ENCODE results near the gene GRIA4. TPM values are rescaled to one million over a fixed set of nuclear protein-coding genes. Genes with fewer than 3 reads are reported as not detected.

GRIA4 gene
- polyA plus RNA-seq, 1 donor from 2014 or later = 6.3 TPM

DNA sequence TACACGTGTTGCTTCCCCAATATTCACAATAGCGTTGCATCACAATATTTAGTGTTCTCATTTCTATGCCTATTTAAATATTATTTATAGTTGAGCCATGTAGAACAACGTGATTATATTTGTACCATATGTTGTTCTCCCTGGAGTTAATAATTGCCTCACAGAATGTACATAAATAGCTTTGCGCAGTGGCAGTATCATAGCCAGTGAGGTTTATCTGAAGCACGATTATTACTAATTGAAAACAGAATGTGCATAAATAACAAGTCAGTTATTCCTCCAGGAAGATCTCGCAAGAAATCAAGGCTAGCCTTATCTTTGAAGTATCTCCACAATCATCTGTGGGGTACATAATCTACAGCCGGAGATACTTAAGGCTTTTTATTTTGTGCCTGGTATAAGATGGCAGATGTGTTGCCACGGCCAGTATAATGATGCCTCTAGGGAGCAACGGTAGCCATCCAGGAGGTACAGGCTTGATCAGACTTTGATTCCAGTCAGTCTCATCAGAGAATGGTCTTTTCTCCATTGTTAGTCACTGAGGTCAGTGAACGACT is 214.7 kb downstream of the GRIA4 start:
- H3K4me3 ChIP-seq (ENCODE audit: low read length) = no peak overlapping the region
- H3K9me2 ChIP-seq (ENCODE audit: insufficient read depth, low read length) = no peaks in the 10 kb centered on the region
- no peaks in the 10 kb centered on the region for H3F3A ChIP-seq (ENCODE audit: insufficient read depth, low read length, poor library complexity, severe bottlenecking)
- H3K9me3 ChIP-seq (ENCODE audit: low read length) = no peaks in the 10 kb centered on the region
- H3K4me2 ChIP-seq (ENCODE audit: low read length) = no peak overlapping the region
- no peak overlapping the region for H3K27ac ChIP-seq (ENCODE audit: low read length)
- no peak overlapping the region for H2AFZ ChIP-seq (ENCODE audit: low read depth, low read length)
- no peaks in the 10 kb centered on the region for H3K79me2 ChIP-seq (replicated peaks; ENCODE audit: insufficient read depth, low read length)
- H3K9ac ChIP-seq (ENCODE audit: low read length) = no peak overlapping the region
- no peaks in the 10 kb centered on the region for H3K36me3 ChIP-seq (ENCODE audit: insufficient read depth, low read length)
- TF ChIP-seq, protein P1, sequence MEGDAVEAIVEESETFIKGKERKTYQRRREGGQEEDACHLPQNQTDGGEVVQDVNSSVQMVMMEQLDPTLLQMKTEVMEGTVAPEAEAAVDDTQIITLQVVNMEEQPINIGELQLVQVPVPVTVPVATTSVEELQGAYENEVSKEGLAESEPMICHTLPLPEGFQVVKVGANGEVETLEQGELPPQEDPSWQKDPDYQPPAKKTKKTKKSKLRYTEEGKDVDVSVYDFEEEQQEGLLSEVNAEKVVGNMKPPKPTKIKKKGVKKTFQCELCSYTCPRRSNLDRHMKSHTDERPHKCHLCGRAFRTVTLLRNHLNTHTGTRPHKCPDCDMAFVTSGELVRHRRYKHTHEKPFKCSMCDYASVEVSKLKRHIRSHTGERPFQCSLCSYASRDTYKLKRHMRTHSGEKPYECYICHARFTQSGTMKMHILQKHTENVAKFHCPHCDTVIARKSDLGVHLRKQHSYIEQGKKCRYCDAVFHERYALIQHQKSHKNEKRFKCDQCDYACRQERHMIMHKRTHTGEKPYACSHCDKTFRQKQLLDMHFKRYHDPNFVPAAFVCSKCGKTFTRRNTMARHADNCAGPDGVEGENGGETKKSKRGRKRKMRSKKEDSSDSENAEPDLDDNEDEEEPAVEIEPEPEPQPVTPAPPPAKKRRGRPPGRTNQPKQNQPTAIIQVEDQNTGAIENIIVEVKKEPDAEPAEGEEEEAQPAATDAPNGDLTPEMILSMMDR (IDR thresholded peaks at IDR 0.05; ENCODE audit: poor library complexity, severe bottlenecking) = no peak
- no peak for TF ChIP-seq EZH2 (IDR thresholded peaks at IDR 0.05; ENCODE audit: borderline replicate concordance, insufficient read depth, low read length, poor library complexity, severe bottlenecking)
- no peak for TF ChIP-seq EP300 (conservative IDR thresholded peaks at IDR 0.05; ENCODE audit: poor library complexity, severe bottlenecking)
- H4K20me1 ChIP-seq (ENCODE audit: insufficient read depth) = no peaks in the 10 kb centered on the region
- H3K27me3 ChIP-seq (ENCODE audit: insufficient read depth, low read depth, low read length) = no peaks in the 10 kb centered on the region

DNA sequence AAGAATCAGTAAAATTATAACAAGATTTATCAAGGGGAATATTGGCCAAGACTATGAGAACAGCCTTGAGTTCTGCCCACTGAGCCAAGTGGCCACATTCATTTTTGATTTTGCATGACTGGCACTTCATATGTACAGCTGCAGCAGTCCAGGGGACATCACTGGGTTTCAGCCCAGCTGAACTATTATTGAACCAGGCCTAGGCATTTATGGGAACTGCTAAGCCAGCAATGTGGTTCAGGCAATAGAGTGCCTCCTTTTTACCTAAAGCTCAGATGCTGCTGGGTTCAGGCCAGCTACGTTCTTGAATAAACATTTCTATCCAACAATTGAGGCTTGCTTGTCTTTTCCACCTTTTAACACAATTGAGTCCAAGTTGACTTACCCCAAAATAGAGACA is 215.3 kb downstream of the GRIA4 start:
- Histone ChIP-seq H3K9ac (ENCODE audit: low read length) (no peak overlapping the region), H3K4me2 (ENCODE audit: low read length) (no peak overlapping the region), H4K20me1 (ENCODE audit: insufficient read depth) (no peaks in the 10 kb centered on the region), H3F3A (ENCODE audit: insufficient read depth, low read length, poor library complexity, severe bottlenecking) (no peaks in the 10 kb centered on the region), H3K9me2 (ENCODE audit: insufficient read depth, low read length) (no peaks in the 10 kb centered on the region), H3K27ac (ENCODE audit: low read length) (no peak overlapping the region), H2AFZ (ENCODE audit: low read depth, low read length) (no peak overlapping the region), H3K27me3 (ENCODE audit: insufficient read depth, low read depth, low read length) (no peaks in the 10 kb centered on the region), H3K36me3 (ENCODE audit: insufficient read depth, low read length) (no peaks in the 10 kb centered on the region), H3K4me3 (ENCODE audit: low read length) (no peak overlapping the region), H3K79me2 (replicated peaks; ENCODE audit: insufficient read depth, low read length) (no peaks in the 10 kb centered on the region), H3K9me3 (ENCODE audit: low read length) (no peaks in the 10 kb centered on the region)
- TF ChIP-seq, protein P1 (IDR thresholded peaks at IDR 0.05; ENCODE audit: poor library complexity, severe bottlenecking) = no peak
- TF ChIP-seq EZH2 (IDR thresholded peaks at IDR 0.05; ENCODE audit: borderline replicate concordance, insufficient read depth, low read length, poor library complexity, severe bottlenecking) (no peak), POLR2AphosphoS5 (IDR thresholded peaks at IDR 0.05) (no peak), SMC3 (conservative IDR thresholded peaks at IDR 0.05; ENCODE audit: poor library complexity) (no peak), MXI1 (conservative IDR thresholded peaks at IDR 0.05; ENCODE audit: poor library complexity, severe bottlenecking) (no peak), EP300 (conservative IDR thresholded peaks at IDR 0.05; ENCODE audit: poor library complexity, severe bottlenecking) (no peak), TAF1 (IDR thresholded peaks at IDR 0.05; ENCODE audit: low read depth) (no peak), RAD21 (conservative IDR thresholded peaks at IDR 0.05) (no peak)
- TF ChIP-seq, protein P2, sequence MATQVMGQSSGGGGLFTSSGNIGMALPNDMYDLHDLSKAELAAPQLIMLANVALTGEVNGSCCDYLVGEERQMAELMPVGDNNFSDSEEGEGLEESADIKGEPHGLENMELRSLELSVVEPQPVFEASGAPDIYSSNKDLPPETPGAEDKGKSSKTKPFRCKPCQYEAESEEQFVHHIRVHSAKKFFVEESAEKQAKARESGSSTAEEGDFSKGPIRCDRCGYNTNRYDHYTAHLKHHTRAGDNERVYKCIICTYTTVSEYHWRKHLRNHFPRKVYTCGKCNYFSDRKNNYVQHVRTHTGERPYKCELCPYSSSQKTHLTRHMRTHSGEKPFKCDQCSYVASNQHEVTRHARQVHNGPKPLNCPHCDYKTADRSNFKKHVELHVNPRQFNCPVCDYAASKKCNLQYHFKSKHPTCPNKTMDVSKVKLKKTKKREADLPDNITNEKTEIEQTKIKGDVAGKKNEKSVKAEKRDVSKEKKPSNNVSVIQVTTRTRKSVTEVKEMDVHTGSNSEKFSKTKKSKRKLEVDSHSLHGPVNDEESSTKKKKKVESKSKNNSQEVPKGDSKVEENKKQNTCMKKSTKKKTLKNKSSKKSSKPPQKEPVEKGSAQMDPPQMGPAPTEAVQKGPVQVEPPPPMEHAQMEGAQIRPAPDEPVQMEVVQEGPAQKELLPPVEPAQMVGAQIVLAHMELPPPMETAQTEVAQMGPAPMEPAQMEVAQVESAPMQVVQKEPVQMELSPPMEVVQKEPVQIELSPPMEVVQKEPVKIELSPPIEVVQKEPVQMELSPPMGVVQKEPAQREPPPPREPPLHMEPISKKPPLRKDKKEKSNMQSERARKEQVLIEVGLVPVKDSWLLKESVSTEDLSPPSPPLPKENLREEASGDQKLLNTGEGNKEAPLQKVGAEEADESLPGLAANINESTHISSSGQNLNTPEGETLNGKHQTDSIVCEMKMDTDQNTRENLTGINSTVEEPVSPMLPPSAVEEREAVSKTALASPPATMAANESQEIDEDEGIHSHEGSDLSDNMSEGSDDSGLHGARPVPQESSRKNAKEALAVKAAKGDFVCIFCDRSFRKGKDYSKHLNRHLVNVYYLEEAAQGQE (IDR thresholded peaks at IDR 0.05; ENCODE audit: borderline replicate concordance) = no peak

All from neural cell (in vitro differentiated cells).